ENCODE results near the gene RCN1.

GRCh38 chr11:32137263-32137662, 46.4 kb downstream of the RCN1 start:
- no peak for TF ChIP-seq CTCF (IDR thresholded peaks at IDR 0.05)
- TF ChIP-seq POLR2A (IDR thresholded peaks at IDR 0.05): no peak

All from thyroid gland (tissue), 4 donors.